HL-60 (cell line): Measurements from ENCODE around the gene CHRNA4.

Source experiments
- CTCF ChIP-seq: IDR thresholded peaks from one replicate; pipeline ENCODE4 v1.5.1; 2011; ENCODE audit warnings: low read length, control low read depth, inconsistent platforms; ENCODE audit not compliant: insufficient read depth
- GABPA ChIP-seq: IDR thresholded peaks from 2 replicates; pipeline ENCODE4 v1.6.1; 2012; ENCODE audit warnings: low read depth
- POLR2AphosphoS5 ChIP-seq: IDR thresholded peaks from 2 replicates; pipeline ENCODE4 v1.6.1; 2012; ENCODE audit warnings: low read depth
- REST ChIP-seq: IDR thresholded peaks from 2 replicates; pipeline ENCODE4 v1.6.1; 2012; ENCODE audit warnings: low read depth; ENCODE audit not compliant: insufficient replicate concordance
- SPI1 ChIP-seq: IDR thresholded peaks from 2 replicates; pipeline ENCODE4 v1.6.1; 2012; ENCODE audit warnings: low read depth, mild to moderate bottlenecking, borderline replicate concordance

DNA sequence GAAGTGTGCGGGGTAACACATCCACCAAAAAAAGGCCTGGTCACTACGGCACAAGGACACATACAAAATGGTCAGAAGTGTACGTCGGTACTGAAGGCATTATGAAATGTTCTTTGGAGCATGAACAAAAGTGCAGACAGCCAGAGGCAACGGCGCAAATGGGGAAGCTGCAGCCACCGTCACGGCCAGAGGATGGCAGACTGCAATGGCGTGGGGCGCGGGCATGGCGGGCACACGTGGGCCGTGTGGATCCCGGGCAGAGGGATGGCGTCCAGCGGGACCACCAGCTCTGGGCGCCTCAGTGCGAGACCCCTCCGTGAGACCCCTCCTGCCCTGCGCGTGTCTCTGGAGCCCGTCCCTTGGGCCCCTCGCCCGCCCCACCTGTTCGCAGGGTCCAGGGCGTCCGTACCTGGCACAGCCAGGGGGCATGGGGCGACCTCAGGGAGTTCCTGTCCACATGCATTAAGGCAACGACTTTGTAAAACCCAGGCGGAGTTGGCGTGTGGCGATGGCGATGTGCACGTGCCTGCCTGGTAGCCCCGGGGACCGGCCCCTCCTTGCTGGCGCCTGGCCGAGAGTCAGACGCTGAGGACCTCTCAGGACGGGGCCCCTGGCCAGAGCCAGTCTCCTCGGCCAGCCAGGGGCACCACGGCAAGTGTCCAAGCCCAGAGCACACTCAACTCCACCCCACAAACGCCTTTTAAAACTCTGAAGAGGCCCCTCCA is 39.5 kb upstream of the CHRNA4 start:
- no peak for TF ChIP-seq CTCF
- no peak for TF ChIP-seq REST
- TF ChIP-seq POLR2AphosphoS5, result no peak
- no peak for TF ChIP-seq GABPA
- no peak for TF ChIP-seq SPI1
